Measurements from ENCODE around the gene KRT37.
"Not testable (repeated sequence)": the region's sequence is repeated elsewhere in the genome, so short reads cannot be mapped to it uniquely, and the experiment has no call there.

The KRT37 gene

DNA sequence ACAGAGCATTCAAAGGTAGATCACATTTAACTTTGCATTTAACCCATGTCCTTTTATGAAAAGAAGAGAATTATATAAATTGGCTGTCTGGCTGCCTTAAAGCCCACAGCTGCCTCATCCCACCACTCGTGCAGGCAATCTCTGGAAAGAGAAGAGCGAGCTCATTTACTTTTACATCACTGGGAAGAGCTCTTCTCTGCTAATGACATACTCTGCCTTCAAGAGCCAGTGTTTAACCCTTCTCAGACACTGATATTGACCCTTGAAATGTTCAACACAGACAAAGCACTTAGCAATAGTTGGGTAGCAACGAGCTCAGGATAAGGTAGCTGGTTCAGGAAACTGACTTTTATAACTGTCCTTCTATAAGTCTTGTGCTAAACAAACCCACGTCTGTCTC lies 9.6 kb upstream of the KRT37 start:
- no peak for DNase-seq

DNA sequence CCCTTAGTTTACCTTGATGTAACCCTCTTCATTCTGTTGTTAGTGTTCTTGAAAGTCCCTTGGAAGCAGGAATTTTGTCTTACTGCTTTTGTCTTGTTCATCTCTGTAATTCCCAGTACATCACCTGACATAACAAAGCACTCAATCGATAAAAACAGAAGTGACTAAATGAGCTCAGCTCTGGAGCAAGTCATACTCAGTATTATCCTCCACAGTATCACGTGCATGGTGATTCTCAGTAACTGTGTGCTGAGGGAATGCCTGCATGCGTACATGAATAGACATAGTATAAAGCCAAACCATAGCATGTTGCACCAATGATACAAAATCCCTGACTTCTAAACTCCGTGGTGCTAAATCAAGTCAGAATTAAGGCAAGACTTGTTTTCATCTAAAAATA lies 9.2 kb upstream of the KRT37 start:
- no peak for DNase-seq

DNA sequence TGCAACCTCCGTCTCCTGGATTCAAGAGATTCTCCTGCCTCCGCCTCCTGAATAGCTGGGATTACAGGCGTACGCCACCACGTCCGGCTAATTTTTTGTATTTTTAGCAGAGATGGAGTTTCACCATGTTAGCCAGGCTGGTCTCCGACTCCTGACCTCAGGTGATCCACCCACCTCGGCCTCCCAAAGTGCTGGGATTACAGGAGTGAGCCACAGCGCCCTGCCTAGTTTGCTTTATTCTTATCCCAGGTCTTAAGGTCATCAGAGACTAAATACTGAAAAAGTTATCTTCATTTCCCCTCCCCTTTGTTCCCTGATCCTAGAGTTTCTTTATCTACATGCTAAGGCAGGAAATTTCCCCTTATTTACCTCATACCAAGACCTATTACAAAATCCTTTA lies 6.0 kb upstream of the KRT37 start:
- not testable (repeated sequence) for DNase-seq

DNA sequence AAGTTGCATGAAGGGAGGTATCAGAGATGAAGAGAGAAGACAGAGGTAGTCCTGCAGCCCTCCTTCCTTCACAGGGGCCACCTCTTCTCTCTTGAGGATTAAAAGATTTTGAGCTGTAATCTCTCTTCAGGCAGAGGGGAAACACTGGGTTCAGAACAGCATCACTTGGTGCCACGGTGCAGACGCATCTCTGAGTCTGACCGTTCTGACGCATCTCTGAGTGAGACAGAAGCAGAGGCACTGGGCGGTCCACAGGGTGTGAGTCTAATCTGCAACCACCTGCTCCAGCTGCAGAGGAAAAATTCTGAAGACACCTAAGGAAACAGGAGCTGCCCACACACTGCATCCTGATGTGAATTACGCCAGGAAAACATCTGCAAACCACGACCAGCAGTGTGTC lies 5.3 kb upstream of the KRT37 start:
- no peak for DNase-seq

DNA sequence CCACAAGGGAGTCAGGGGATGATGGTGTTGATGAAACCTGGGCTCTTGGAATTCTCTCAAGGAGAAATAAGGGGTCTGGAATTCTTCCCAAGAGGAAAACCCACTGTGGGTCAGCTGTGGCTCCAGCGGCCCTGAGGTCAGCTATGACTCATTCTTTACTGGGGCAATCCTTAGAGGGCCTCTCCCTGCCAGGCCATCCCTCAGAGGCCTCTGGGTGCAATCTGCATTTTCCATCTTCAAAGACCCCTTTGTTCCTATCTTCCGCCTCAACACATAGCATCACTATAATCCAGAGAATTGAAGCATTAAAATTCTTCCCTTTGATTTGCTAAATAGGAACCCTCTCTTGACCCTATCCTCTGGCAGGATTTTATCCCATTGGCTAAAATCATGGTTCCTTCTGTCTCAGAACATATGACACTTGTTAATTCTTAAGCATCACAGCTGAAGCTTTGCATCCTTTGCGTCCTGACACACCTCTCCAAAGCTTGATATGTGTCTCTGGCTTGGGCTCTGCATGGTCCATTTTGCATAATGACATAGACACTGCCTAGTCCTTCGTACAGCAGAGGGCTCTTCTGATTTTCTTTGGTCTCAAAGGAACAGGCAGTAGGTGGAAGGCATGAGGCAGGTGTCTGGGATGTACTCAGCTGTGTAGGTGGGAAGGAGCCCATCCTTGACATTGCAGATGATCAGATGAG lies 4.4 kb upstream of the KRT37 start:
- no peak for DNase-seq

DNA sequence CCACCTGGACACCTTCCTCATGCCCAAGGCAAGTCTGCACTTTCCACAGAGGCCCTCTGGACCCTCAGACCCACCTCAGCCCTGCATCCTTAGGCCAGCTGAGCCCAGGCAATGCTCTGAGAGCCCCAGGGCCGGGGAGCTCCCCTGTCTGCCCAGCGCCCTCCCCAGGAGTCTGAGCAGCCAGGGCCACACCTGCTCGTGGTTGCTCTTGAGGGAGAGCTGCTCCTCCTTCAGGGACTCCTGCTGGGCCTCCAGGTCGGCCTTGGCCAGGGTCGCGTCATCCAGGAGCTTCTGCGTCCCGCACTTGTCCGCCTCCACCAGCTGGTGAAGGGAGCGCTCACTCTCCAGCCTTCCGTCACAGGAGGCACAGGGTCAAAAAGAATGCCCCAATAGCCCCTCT lies 1.8 kb downstream of the KRT37 start:
- not testable (repeated sequence) for DNase-seq

DNA sequence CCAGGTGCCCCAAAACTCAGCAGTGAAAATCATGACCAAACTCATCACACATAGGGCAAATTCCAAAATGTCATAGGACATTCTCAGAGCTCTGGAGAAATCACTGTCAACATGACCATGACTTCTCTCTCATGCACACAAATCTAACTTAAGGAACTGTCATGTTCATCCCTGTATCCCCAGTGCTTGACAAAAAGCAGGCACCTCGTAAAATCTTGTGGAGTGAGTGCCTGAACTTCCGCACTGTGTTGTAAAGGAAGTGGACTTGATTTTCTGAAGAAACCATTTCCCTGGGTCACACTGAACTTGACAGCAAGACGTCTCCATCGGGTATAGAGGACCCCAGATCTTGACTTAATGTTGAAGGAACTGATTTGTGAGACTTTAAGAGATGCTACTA lies 2.8 kb downstream of the KRT37 start:
- DNase-seq, result no peak

DNA sequence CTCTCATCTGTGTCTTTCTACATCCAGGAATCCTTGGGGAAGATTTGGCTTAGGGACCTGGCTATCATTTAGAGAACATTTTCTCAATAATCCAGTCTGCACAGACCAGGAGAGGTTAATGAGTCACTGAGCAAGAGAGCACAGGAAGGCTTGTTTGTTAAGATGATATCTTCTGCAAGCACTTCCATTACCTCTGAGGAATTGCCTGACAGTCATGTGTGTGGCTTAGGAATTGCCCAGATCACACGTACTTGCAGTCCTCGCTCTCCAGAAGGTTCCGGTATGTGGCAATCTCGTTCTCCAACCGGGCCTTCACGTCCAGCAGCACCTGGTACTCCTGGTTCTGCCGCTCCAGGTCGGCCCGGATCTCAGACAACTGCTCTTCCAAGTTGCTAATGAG lies 3.3 kb downstream of the KRT37 start:
- DNase-seq, result no peak

DNA sequence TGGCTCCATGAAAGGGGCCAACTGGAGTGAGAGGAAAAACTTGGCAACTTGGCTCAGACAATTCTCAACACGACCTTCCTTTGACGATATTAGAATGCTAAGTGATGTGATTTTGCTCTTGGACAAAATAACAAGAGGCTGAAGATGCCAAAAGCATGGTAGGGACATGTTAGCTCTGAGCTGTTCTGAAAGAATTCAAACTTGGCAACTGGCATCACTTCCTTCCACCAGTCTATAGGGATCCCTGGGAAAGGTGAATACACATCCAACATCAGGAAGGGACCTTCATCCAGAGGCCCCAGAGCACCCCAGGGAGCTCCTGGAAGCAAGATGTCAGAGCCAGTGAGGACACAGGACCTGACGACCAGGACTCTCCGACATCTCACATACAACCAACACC lies 4.3 kb downstream of the KRT37 start:
- DNase-seq, result no peak

DNA sequence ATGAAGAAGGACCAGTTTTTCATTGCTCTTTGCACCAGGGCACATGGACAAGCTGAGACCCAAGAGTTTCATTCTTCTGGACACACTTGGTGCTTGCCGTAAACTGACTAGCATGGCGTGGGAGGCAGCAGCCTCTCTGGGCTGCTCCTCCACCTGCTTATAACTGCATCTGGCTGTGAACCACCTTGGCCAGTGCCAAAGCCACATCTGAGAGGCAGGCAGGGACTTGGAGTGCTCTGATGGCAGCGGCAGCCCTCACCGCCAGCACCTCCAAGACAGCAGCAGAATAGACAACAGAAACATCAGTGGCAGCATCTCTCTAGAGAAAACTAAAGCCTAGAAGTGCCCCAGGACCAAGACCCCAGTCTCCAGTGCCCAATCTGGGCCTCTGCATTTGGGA lies 4.7 kb downstream of the KRT37 start:
- DNase-seq, result no peak

DNA sequence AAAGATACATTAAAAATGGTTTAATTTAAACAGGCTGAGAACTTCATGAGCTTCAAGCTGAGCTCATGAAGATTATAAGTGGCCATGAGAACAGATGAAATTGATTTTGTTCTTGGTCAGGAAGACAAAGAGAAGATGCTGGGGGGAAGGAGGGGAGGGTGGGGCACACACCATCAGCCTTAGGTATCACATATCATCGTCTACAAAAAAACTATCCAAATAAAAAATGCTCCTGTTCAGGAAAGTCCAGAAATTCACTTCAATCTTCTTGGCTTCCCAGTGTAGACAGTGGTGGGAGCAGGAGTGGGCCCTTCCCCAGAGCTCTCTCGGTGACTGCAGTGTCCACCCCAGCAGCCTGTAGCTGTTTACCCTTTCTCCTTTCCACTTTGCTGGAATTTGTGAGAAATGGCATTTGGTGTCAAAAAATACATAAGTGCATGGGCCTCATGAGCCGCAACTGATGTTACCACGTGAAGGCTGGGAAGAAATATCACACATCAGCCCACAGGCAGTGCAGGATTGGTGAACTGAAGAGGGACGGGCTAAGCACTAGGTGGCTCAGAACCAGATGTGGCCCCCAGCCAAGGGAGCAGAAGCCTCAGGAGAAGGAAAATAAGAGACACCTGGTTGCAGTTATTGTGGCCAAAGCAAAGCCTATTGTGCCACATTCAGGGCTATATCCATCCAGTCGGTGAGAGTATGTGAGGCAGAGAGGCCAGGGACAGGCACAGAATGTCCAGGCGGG lies 6.1 kb downstream of the KRT37 start:
- no peak for DNase-seq

DNA sequence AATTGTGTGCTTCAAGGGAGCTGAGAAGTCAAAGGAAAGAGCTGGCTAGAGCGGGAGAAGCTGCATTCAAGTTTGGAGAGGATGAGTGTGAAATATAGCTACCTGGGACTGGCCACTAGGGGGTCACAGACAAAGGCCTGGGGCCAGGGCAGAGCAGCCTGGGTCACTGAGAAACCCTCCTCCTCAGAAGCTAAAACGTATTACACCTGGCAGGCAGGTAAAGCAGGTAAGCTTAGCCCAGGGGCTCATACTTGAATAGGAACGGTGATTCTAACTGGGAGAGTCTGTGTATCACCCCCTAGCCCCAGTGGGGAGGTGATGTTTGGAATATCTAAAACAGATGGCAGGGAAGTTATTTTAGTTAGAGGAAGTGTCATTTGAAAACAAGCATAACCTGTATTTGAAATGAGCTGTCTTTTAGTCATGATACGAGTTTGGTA lies 6.8 kb downstream of the KRT37 start:
- DNase-seq, result peak in 1 of 2 experiments; percentile 12

DNA sequence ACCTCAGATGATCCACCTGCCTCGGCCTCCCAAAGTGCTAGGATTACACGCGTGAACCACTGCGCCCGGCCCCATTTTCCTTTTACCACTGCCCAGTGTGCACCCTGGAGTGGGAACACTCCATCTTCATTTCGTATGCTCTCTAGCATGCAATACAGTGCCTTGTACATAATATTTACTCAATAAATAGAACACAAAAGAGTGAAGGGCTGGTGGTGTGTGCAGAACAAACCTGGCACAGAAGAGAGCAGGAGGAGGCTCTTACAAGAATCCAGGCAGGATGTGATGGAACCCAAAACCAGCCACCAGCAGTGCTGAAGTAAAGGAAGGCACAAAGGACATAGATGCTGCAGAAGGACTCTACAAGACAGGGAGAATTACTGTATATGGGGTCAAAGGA lies 7.3 kb downstream of the KRT37 start:
- no peak for DNase-seq

DNA sequence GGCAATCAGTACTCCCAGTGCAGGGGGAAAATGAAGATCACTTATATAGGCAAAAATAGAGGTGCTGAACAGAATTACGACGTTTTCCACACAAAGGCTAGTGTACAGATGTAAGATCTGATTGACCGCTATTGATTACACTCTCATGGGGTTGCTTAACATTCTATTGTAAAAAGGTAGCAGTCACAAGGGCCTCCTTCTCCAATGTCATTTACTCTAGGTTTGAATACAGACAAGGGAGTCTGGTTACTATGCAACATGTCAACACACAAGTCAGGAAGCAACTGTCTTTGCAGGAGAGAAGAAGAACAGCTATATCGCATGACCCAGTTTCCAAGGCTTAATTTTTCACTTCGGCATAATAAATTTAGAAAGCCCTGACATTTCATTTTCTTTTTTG lies 7.9 kb downstream of the KRT37 start:
- no peak for DNase-seq

DNA sequence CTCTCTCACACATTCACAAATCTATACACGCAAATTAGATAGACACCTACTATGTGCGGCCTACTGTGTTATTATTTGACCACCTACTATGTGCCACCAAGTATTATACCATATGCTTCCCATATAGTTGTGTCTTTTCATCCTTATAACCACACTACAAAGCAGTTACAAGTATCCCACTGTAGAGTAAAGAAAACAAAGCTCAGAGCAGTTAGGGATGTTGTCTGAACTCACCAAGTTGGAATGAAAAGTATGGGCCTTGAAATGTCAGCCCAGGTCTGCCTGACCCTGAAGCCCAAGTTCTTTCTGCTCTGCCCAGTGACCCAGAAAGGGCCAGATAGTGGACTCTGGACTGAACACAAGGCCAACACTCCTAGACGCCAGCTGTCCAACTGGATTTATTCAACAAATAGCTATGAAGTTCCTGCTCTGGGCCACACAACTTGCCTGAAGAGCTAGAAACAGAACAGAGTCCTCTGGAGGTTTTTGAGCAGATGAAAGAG lies 8.5 kb downstream of the KRT37 start:
- no peak for DNase-seq

DNA sequence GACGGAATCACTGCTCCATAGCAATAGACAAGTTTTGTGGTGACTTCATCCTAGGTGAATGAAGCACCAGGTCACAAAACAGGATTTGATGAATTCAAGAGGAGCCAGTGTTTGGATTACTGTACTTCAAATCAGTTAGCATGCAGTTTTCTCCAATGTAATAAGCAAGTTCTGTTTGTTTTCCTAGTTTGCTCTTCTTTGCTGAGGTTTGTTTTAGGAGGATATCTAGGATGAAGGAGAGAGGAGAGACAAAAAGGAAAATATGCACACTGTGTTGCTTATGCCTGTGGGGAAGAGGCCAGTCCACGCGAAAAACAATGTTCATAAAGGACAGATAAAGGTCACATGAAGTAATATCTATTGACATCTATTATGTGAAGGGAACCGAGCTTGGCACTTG lies 9.0 kb downstream of the KRT37 start:
- DNase-seq, result no peak

DNA sequence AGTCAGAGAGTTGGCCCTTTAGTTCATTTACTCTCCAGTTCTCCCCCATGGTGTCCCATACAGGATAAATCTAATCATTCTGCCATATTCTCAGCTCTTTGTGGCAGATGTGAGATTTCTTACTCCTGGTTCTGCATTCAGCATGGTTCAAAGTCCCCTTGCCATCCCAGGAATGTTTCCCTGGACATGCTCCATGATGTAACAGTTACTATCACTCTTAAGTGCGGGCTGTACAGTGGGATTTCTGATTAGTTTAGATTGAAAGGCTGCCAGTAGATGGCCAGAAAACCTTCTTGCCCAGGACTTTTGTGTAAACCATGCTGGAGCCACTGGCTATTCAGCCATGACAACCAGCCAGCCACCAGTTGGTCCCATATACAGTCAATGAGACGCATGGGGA lies 10.4 kb downstream of the KRT37 start:
- no peak for DNase-seq

DNA sequence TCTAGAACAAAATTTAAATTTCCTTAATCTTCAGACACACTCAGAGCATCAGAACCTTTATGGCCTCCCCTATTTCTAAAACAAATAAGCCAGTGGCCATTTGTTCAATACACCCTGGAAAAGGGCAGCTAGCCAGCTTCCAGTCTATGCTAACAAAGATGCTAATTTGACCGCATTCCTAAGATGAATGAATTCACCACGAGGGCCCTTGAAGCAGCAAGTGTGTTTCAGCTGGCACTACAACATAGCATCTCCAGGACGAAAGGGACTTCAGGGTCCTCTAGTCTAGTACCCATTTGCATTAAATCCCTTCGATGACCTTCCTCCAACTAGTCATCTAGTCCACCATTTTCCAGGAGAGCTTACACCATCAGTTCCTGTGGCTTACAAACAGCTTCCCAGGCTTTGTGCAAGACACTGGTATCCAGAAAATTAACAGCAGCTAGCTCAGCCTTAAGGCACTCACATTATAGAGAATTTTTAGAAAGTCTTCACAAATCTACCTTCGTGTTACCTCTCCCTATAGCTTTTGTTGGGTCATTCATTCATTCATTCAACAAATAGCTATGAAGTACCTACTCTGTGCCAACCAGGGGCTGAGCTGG lies 10.9 kb downstream of the KRT37 start:
- no peak for DNase-seq

DNA sequence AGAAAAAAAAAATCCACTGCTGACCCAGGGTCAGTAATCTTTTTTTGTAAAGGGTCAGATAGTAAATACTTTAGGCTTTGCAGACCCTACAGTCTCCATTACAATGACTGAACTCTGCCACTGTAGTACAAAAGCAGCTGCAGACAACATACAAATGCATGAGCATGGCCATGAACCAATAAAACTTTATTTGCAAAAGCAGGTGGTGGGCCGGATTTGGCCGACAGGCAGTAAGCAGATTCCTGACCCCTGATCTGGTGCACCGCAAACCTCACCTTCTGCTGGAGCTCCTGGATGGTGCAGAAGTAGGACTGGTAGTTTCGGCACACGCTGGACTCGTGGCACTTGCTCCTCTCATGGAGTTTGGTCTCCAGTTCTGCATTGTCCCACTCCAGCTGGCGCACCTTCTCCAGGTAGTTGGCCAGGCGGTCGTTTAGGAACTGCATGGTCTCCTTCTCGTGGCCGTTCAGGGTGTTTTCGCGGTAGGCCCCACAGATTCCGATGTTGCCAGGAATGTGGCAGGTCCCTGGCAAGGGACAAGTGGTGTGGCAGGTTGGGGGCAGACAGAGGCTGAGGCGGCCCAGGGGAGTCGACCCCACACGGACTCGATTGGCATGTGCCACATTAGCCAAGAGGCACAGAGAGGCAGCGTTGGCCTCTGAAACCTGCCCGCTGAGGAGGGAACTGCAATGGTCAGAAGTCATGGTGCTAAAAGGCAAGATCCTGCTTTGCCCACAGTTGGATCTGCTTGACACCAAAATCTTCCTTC lies 13.1 kb downstream of the KRT37 start:
- DNase-seq, result no peak

DNA sequence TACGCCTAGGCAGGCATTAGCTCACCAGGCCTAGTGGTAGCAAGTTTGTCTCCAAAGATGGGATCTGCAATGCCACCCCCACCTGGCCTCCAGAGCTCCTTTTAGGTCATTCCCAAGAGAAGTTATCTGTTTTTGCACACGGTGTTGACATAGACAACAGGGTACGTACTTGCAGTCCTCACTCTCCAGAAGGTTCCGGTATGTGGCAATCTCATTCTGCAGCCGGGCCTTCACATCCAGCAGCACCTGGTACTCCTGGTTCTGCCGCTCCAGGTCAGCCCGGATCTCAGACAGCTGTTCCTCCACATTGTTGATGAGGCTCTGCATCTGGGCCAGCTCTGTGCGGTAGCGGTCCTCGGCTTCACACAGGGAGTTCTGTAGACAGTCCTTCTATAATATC lies 17.2 kb downstream of the KRT37 start:
- no peak for DNase-seq

DNA sequence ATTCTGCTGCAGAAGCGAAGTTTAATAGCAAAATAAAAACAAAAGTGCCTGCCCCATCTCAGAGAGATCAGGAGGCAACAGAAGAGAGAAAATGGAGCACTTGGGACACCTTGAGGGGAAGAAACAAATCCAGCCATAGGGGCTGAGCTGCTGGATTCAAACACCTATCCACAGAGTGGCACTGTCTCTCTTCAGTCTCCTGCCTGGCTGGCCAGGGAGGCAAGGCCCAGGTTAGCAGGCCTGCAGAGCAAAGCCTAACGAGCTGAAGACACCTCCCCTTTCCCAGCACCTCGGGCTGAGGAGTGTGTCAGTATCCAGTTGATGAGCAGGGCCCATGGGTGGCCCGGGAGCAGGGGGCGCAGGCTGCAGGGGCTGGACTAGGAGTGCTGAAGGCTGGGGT lies 18.2 kb downstream of the KRT37 start:
- no peak for DNase-seq

DNA sequence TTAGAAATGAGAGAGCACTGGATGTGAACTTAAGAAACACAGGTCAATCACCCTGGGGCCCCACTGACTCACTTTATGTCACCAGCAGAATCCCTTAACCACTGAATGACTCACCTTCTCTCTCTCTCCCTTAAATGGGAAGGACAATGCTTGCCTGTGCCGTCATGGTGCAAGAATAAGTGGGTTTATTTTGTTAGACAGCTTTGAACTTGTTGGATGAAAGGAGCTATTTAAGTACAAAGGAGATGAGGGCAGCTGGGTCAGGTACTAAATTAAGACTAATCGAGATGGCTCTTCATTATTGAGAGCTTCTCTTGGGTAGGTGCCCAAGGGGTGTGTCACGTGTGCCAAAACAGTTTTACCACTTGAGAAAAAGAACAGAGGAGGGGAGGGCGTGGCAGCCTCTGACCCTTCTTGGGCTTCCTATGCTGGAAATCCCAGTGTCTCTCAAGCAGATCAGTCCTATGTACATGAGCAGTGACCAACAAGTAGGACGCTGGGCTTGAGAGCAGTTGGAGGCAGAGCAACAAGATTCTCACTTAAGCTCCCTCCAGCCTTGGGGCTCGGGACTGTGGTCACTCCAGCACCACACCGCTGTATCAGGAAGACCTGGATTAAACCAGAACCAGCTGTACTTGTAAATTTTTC lies 20.2 kb downstream of the KRT37 start:
- DNase-seq, result no peak
